ENCODE data around the gene NDUFAF3. TPM values are rescaled to one million over a fixed set of nuclear protein-coding genes. Genes with fewer than 3 reads are reported as not detected.

The NDUFAF3 gene
- total and polyA plus RNA-seq, 2 experiments from 2014 or later, result 70.7 to 140 TPM

GRCh38 chr3:48989796-48990635, 31.9 kb upstream of the NDUFAF3 start, which contains the start of gene P4HTM:
Gene P4HTM (plus strand): TSS chr3:48990241. CDS start chr3:48990257, 16 bp downstream.
- peaks cover 14% of the 10 kb centered on the region for H3K4me1 ChIP-seq (ENCODE audit: insufficient read depth)
- H3K36me3 ChIP-seq (replicated peaks; ENCODE audit: insufficient read depth, low read depth), result no peaks in the 10 kb centered on the region
- H3K4me2 ChIP-seq, result peak within 1 kb of the TSS; percentile 99
- H3K9me3 ChIP-seq (ENCODE audit: low read depth), result no peaks in the 10 kb centered on the region
- peak; percentile 94 for DNase-seq (ENCODE audit: low spot score)
- H3K27me3 ChIP-seq, result no peaks in the 10 kb centered on the region
- H3K9me2 ChIP-seq (replicated peaks; ENCODE audit: insufficient read depth), result no peaks in the 10 kb centered on the region
- H3K4me3 ChIP-seq, result peak within 1 kb of the TSS; percentile 97
- 1% methylated on average over 60 of the region's 91 CpGs for WGBS (ENCODE audit: low lambda C conversion rate, missing lambda C conversion rate)
- H2AFZ ChIP-seq, result peak within 1 kb of the TSS; percentile 97
- peak within 1 kb of the TSS; percentile 98 for H3K27ac ChIP-seq
- TF ChIP-seq EZH2phosphoT487 (IDR thresholded peaks at IDR 0.05; ENCODE audit: low read depth, severe bottlenecking, unreplicated experiment), result no peak
- TF ChIP-seq, protein P1, sequence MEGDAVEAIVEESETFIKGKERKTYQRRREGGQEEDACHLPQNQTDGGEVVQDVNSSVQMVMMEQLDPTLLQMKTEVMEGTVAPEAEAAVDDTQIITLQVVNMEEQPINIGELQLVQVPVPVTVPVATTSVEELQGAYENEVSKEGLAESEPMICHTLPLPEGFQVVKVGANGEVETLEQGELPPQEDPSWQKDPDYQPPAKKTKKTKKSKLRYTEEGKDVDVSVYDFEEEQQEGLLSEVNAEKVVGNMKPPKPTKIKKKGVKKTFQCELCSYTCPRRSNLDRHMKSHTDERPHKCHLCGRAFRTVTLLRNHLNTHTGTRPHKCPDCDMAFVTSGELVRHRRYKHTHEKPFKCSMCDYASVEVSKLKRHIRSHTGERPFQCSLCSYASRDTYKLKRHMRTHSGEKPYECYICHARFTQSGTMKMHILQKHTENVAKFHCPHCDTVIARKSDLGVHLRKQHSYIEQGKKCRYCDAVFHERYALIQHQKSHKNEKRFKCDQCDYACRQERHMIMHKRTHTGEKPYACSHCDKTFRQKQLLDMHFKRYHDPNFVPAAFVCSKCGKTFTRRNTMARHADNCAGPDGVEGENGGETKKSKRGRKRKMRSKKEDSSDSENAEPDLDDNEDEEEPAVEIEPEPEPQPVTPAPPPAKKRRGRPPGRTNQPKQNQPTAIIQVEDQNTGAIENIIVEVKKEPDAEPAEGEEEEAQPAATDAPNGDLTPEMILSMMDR (IDR thresholded peaks at IDR 0.05; ENCODE audit: poor library complexity), result peak; percentile 37
- no peaks in the 10 kb centered on the region for H4K20me1 ChIP-seq (ENCODE audit: insufficient read depth, poor library complexity, severe bottlenecking)
- peaks cover 48% of the 10 kb centered on the region for H3K79me2 ChIP-seq

DNA sequence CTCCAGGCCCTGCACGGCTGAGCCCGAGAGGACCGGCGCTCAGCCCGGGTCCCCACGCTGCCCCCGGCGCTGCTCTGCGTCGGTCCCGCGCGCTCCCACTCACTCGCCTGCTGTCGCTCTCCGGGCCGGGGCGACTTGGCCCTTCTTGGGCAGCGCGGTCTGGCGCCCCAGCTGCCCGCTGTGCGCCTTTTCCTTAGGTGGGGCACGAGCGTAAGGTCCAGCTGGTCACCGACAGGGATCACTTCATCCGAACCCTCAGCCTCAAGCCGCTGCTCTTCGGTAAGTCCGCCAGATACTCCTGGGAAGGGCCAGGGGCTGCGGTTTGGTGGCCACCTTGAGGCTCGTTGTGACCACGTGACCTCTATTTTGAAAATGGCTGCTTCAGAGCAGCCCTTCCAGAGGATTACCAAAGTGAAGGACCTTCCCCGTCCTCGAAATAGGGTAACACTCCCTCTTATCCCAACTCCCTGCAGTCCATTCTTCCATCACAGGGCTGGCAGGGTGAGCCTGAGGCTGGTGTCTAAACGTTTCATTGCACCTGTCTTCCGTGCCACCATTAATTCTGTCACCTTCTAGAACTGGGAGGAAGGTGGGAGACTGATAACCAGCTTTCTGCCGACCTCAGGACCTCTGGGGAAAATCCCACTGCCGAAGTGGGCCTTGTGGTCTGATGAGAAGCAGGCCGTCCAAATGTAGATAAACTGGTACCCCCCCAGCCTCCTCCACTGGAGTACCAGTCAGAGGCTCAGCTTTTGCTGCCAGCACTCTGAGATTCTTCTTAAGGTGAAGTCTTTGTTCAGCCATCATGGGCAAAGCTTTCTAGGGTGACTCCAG, 31.1 kb upstream of the NDUFAF3 start:
- Histone ChIP-seq H3K4me1 (ENCODE audit: insufficient read depth) (peaks cover 14% of the 10 kb centered on the region), H3K4me3 (peak overlapping the region; percentile 97), H3K27ac (peak overlapping the region; percentile 98), H4K20me1 (ENCODE audit: insufficient read depth, poor library complexity, severe bottlenecking) (no peaks in the 10 kb centered on the region), H3K79me2 (peaks cover 48% of the 10 kb centered on the region), H2AFZ (peak overlapping the region; percentile 97), H3K9me3 (ENCODE audit: low read depth) (no peaks in the 10 kb centered on the region), H3K36me3 (replicated peaks; ENCODE audit: insufficient read depth, low read depth) (no peaks in the 10 kb centered on the region), H3K9me2 (replicated peaks; ENCODE audit: insufficient read depth) (no peaks in the 10 kb centered on the region), H3K4me2 (peak overlapping the region; percentile 99), H3K27me3 (no peaks in the 10 kb centered on the region)
- DNase-seq (ENCODE audit: low spot score), result peak; percentile 52
- 12% methylated on average over 32 of the region's 40 CpGs for WGBS (ENCODE audit: low lambda C conversion rate, missing lambda C conversion rate)
- TF ChIP-seq EZH2phosphoT487 (IDR thresholded peaks at IDR 0.05; ENCODE audit: low read depth, severe bottlenecking, unreplicated experiment) (no peak), EZH2 (IDR thresholded peaks at IDR 0.05; ENCODE audit: borderline replicate concordance) (no peak)
- TF ChIP-seq, protein P1 (IDR thresholded peaks at IDR 0.05; ENCODE audit: poor library complexity), result no peak

- Histone ChIP-seq H3K9me3 (ENCODE audit: low read depth) (no peaks in the 10 kb centered on the region), H4K20me1 (ENCODE audit: insufficient read depth, poor library complexity, severe bottlenecking) (no peaks in the 10 kb centered on the region), H3K4me2 (peak overlapping the region; percentile 99), H3K4me3 (no peak overlapping the region), H2AFZ (no peak overlapping the region), H3K36me3 (replicated peaks; ENCODE audit: insufficient read depth, low read depth) (no peaks in the 10 kb centered on the region), H3K27me3 (no peaks in the 10 kb centered on the region), H3K4me1 (ENCODE audit: insufficient read depth) (peaks cover 14% of the 10 kb centered on the region), H3K79me2 (peaks cover 48% of the 10 kb centered on the region), H3K27ac (peak overlapping the region; percentile 98), H3K9me2 (replicated peaks; ENCODE audit: insufficient read depth) (no peaks in the 10 kb centered on the region)
- WGBS (ENCODE audit: low lambda C conversion rate, missing lambda C conversion rate), result 89% methylated on average over 5 of the region's 5 CpGs
- no peak for DNase-seq (ENCODE audit: low spot score)
- TF ChIP-seq EZH2phosphoT487 (IDR thresholded peaks at IDR 0.05; ENCODE audit: low read depth, severe bottlenecking, unreplicated experiment) (no peak), EZH2 (IDR thresholded peaks at IDR 0.05; ENCODE audit: borderline replicate concordance) (no peak)
- TF ChIP-seq, protein P1 (IDR thresholded peaks at IDR 0.05; ENCODE audit: poor library complexity), result no peak
These were observed 29.9 kb upstream of the NDUFAF3 start for GRCh38 chr3:48991851-48992545.

Measured in hepatocyte (in vitro differentiated cells).